NCI-H226 (cell line): ENCODE data around the gene ARHGEF26.

Experiments
- DNase-seq: peaks from one replicate; pipeline ENCODE4 v3.0.0-alpha.2; 2015

The ARHGEF26 gene

DNA sequence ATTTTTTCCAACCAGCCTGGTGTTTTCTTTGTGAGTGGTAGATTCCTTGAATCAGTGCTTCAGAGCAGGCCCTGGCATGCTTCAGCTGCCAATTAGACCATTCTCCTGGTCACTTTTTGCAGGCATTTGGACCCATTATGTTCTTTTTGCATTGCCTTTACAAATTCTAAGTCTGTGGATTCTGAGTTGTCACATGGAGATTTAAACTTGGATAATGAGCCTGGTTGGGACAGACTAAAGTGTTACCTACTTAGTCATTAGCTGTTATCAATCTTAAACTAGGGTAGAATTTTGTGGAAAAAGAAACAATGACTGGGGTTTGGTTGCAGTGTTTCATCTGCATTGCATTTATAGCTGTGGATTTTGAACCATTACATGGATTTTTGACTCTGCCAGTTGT is 40.6 kb downstream of the ARHGEF26 start:
- DNase-seq = no peak

DNA sequence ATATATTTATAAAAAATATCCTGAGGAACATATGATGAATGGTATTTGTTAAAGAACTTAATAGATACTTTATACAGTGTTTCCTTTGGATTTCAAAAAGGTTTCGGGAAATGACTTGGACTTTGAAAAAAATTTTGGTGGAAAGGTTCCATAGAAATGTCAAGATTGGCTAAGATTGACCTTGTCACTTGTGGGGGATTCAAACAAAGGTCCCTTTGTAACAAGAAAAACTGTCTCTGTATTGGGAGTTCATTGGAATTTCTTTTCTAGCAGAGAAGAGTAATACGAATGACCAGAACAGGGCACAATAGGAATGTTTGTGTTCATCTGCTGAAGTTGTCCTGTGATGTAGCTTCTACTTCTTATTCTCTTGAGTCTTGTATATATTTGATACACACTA is 43.2 kb downstream of the ARHGEF26 start:
- DNase-seq = no peak

DNA sequence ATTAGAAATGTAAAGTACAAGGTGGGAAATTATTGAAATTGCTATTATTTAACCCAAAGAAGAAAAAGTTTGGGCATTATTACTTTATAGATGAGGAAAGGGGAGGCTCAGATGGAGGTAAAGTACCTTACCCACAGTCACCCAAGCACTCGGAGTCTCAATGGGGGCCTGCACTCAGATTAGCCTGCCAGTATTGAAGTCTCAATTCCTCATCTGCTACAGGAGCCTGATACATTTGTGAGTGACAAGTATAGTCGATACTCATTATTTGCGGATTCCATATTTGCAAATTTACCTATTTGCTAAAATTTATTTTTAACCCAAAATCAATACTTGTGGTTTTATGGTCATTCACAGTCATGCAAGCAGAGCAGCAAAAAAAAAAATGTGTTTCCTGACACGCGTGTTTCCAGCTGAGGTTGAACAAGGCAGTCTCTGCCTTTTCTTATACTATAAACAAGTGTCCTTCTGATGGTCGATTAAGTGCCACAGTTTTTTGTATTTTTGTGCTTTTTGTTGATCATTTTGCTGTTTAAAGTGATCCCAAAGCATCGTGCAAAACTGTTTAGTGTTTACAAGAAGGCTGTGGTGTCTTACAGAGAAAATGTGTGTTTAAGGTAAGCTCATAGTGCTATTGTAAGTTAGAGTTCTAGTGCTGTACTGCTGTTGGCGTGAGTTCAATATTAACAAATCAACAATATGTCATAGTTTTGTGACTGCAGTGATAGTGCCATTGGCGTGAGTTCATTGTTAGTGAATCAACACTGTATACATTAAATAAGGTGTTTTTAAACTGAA is 48.0 kb downstream of the ARHGEF26 start:
- no peak for DNase-seq

DNA sequence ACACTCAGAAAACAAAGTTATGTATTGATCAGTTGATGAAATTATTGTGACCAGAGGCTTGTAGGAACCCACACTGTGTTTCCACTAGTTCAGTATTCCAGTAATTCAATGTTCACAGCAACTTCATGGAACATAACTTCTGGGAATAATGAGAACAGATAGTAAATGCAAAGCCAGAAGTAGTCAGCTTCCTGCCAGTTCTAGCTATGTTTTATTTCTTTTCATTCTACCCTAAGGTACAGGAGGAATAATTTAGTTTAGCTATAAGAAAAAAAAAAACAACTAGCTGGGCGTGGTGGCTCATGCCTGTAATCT is 48.6 kb downstream of the ARHGEF26 start:
- no peak for DNase-seq

DNA sequence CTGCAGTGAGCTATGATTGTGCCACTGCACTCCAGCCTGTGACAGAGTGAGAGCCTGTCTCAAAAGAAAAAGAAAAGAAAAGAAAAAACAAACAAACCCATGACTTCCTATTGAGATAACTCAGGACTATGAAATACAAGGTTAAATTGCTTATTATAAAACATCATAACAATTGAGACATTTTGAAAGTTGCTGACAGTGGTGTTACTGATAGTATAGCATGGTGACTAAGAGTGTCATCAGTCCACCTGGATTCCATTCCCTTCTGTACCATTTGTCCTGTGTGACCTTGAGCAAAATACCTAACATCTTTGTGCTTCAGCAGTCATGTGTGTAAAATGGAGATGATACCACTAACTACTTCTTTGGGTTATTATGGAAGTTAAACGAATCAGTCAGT is 49.1 kb downstream of the ARHGEF26 start:
- no peak for DNase-seq

DNA sequence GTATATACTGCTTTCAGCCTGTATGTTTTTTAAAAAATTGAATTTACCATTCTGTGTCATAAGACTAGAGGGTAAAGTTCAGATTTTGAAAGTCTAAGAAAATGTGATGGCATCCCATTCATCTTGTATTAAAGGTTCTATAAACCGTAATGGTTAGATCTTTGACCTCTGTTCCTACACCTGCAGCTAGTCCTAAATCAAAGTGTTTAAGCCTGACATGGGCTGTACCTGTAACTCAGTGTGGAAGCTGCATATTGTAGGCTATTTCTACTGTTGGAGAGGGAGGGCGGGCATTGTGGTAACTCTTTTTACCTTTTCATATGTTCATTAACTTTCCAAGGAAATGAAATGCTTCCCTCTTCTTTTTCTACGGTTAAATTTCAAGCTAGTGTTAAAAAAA is 53.9 kb downstream of the ARHGEF26 start:
- DNase-seq = no peak

DNA sequence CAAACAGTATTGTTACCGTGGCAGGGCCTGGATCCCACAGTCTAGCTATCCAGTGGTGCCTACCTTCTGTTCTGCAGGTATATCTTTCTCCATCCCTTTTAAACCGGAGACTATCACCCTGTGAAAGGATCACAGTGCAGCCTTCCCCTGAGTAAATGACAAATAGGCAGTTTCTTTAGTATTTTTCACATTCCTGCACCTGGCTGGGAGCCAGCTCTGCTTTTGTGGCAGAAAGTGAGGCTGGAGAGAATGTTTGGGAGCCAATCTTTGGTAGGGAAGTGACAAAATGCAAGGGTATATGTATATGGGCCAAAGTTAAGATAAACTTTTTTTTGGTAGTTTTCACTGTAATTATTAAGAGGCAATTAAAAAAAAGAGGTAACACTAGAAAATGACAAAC is 54.8 kb downstream of the ARHGEF26 start:
- DNase-seq = no peak

DNA sequence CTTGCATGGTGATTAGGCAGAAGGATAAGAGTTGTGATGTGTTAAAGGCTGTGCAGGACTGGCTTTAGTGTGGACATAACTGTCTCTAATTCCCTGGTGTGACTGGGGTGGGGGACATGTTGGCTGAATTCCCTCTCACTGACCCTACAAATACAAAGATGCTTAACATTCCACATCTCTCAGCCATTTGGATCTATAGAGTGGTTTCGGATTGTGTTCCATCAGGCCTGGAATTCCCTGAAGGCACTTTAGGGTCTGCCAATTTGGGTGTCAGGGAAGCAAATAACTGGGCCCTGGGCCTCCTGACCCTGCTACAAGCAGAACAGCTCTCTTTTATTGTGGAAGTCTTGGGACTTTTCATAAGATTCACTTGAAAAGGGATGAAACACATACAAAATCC is 56.2 kb downstream of the ARHGEF26 start:
- DNase-seq = no peak

DNA sequence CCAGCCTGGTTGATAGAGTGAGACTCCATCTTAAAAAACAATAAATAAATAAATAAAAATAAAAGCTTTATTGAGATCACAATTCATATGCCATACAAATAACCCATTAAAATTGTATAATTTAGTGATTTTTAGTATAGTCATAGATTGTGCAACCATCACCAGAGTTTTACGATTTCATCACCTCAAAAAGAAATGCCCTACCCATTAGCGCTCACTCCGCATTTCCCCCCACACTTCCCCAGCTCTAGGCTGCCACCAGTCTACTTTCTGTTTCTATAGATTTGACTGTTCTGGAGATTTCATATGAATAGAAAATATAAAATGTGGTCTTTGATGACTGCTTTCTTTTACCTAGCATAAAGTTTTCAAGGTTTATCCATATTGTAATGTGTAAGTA is 57.0 kb downstream of the ARHGEF26 start:
- DNase-seq = peak; percentile 7

DNA sequence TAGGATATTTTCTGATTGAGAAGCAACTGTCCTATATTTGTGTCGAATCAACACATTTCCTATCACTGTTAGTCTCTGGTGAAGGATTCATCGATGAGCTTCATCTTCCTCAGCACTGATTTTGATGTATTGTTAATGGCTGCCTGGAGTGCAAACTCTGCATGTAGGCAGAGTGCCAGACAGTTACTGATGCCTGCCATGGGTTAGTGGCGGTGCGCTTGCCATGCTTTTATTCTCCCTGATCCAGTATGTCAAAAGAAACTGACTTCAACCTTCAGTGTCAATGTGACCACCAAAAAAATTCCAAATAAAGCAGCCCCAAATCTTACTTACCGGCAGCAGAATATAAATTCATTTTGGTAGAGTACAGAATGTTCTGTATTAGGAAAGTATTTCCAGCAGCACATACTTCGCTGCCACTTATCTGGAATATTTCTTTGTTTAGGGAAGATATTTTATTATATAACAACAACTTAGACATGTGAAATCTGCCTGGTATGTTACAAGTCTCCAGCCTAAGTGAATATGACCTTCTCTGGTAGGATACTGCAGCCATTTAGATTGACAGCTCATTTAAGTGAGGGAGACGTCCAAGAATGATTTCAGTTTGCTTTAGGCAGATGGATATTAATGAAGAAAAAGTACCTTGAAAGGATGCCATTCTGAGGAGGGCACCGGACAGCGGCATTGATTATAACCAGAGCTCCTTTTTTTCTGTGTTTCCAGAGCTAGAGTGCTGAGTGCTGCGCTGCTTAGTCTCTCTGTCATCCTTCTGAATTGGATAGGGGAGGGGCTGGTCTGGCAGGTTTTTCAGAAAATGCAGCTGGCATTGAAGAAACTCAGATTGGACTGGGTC is 59.9 kb downstream of the ARHGEF26 start:
- no peak for DNase-seq

DNA sequence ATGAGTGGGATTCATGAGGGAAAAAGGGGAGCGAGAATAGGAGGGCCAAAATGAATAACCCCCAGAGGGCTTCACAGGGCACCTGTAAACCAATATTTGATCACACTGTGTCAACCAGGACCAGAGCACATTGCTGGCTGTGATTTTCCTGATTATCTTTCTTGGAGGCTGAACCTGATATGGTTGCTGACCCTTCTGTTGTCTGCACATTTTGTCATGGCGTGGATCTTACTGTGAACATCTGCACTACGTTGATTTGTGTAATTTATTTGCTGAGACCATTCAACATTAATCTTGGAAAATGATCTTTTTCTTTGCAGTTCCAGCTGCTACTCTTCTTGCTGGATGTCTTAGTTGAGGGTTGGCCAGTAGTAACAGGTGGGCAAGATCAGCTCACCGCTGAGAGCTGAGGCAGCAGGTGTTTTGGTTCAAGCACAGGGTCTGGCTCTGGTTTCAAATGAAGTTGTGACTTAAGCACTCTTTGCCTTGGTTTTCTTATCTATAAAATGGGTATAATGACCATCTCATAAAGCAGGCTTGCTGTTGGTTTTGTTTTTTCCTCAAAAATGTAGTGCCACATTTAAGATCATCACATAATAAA is 61.2 kb downstream of the ARHGEF26 start:
- DNase-seq = no peak

DNA sequence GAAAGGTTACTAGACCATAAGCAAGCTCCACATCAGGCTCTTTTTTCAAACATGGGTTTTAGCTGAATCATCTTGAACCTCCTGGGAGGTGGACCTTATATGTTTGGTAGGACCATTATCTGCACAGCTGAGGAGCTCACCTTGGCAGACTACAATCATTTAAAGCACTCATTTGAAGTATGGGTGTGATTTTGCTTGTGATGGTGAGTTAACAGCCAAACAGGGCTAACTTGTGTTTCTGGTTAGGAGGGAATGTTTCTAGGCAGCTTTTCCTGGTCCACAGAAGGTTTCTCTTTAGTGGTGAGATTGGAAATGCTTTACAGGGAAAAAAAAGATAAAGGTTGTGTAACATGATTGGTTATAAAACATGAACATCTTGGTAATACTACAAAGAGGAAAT is 61.8 kb downstream of the ARHGEF26 start:
- DNase-seq = no peak

DNA sequence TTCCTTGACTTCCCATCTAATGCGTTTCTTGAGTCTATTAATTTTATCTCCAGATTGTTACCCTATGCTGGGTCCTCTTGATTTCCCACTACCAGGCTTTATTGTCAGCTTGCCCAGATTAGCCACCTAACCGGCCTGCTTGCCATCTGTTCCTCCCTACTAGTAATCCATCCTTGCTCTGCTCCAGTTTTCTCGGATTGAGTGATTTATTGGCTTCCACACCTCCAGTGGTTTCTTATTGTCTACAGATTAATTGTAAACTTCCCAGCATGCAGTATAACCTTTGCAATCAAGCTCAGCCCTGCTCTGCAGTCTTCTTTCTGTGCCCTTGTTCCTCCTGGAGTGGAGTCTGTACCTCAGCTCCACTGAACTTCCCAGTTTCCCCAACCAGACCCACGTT is 63.4 kb downstream of the ARHGEF26 start:
- no peak for DNase-seq

DNA sequence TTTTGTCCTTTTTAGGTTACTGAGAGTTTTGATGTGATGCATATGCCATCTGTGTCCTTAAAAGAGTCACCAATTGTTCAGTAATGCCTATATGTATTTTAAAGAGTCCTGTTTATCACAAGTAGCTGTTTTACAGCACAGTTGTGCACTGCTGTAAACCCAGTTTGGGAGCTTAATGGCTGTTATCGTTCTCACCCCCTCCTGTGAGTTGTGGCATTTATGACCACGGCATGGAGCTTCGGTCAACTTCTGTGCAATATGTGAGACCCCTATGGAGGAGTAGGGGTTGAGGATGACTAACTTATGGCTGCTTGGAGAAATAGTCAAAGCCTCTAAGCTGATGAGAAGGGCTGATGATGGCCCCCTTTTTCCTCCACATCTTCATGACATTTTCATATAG is 67.2 kb downstream of the ARHGEF26 start:
- no peak for DNase-seq

DNA sequence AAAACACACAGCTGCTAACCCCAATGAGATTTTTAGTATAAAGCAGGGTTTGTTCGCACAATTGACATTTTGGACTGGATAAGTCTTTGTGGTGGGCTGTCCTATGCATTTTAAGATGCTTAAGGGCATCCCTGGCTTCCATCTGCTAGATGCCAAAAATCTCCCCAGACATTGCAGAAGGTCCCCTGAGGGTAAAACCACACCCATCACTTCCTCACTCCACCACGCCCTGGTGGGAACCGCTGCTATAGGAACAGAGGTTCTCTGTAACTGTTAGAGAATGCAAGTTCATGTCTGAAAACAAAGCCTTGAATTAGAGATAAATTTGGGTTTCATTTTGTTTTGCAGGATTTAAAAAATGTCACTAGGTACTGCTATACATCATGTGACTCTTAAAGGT is 67.7 kb downstream of the ARHGEF26 start:
- DNase-seq = no peak

DNA sequence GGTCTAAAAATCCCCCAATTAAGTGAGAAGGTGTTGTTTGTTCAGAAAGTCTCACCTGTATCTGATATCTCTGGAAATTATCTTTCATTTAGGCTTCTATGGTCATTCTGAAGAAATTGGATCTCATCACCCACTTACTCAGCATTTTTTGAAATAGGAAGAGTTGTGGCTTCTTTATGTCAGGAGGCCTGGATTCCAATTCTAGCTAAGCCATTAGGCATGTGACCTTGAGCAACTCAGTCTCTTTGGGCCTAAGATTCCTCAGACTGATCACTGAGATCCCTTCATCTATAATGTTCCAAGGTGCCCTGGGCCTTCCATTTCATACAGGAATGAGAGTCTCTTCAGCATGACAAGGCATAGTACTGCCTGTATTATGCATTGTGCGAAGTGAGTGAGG is 70.3 kb downstream of the ARHGEF26 start:
- DNase-seq = no peak

DNA sequence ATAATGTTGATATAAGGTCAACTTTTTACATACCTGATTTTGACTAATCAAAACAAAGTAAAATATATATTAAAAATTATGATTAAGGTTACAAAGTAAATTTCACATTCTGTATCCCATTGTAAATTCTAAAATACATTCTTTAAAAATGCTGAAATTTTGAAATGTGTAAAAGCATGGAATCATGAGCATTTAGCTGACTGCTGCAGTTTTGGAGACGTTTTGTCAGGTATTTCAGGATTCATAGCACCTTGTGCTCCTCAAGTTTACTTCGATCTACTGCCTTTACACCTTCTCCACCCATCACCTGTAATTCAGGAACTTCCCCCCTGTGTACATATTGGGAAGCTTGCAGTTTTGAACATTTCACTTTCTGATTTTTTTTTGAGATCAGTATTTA is 71.0 kb downstream of the ARHGEF26 start:
- DNase-seq = no peak

DNA sequence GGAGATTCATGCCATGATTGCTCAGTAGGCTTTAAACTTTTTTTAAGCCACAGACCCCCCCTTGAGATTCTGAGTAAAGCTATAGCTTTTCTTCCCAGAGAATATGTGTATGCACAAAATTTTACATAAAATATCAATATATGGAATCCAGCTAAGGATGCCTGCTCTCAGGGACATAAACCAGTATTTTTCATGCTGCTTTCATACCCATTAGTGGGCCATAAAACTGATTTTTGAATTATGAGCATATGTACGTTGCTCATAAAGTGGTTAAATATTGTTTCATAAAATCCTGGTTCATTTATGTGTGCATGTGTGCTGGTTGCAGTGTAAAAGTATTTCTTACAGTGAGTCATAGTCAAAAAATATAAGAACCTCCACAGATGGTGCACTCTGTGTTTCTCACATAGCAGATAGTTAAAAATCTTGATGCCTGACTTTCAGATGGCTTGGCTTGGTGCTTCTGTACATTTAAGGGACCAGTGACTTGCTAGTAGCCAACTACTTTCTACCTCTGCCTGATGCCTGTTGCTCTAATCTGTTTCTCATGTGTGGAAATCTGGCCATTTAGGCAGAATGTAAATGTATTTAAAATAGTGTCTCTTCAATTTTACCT is 71.9 kb downstream of the ARHGEF26 start:
- DNase-seq = no peak

DNA sequence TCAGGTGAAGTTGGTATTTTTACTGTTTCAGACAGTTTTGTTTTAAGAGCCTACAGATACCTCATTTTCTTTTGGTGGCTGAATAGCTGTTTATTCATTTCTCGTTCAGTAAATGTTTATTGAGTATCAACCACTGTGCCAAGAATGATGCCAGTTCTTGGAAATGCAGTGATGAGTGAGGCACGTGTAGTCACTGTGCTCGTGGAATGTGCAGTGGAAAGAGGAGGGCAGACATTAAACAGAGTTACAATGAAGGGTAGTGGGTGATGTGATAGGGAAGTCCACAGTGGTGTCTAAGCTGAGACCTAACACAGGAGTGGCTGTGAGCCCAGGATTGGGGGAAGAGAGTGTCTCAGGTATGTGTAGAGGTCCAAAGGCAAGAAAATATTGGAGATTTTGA is 73.7 kb downstream of the ARHGEF26 start:
- no peak for DNase-seq

DNA sequence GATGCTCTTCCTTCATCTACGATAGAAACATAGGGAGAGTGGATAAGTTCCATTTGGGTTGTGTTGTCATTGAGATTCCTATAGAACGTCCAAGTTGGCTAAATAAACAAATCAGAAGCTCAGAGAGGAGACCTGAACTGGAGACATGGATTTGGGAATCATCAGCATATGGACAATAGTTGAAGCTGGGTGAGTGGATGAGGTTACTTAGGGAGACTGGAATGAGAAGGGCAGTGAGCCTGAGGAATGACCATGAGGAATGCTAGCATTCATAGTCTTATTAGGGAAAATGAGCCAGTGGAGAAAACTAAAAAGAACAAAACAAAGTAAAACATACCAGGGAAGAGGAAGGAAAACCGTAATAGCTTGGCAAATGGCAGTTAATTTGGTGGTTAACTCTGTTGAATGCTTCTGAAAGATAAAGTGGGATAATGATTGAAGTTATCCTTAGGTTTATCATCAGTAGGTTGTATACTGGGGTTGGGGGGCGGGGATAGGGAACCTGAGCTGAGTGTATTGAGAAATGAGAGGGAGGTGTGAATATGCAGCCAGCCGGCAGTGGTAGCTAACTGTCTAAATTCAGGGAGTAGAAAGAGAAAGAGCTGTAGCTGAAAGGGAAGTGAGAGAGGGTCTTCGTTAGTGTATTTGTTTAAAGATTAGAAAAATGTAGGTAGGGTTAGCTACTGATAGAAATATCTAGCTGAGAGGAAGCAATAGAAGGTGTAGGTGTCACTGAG is 74.6 kb downstream of the ARHGEF26 start:
- DNase-seq = no peak

DNA sequence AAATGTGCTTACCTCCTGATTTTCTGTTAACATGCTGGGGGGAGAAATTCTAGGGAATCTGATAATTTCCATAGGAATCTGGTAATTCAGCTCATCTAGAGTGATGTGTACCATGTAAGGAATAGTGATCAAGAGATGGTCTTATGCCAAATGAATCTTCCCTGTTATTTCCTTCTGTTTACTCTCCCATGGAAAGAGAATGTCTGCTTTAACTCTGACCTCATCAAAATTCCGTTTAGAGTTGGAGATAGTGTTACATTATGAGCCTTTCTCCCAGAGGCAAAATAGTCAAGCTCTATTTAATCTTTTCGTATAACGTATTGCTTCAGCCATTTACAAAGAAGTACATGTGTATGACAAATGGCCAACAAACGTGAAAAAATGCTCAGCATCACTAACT is 76.6 kb downstream of the ARHGEF26 start:
- no peak for DNase-seq

DNA sequence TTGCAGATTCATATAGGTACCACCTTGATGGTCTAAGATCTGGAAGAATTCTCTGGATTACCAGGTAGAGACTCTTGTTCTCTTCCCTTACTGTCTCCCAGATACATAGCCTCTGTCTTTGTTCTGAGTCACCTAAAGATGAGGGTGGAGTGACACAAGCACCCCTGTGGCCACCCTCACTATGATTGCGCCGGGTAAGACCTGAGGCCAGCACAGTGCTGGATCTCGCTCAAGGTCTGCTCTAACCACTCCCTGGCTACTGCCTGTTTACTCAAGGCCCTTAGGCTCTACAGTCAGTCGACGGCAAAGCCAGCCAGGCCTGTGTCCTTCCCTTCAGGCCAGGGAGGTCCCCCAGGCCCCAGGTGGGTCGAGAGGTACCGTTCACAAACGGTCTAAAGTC is 88.3 kb downstream of the ARHGEF26 start:
- DNase-seq = no peak

DNA sequence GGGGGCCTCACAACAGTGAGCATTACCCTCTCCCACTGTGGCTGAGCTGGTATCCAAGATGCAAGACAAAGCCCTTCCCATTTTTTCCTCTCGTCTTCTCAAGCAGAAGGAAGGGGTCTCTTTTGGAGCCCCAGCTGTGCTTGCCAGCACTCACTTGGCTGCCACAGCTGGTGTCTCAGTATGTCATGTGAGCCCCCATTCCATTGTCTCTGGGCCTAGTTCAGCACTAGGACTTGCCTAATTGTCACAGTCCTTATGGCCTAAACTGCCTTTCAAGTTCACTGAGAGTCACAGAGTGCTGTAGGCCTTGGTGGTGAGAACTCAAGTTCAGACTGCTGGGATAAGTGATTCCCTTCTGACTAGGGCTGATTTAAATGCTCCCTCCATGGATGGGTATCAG is 89.8 kb downstream of the ARHGEF26 start:
- no peak for DNase-seq
